DND-41 (cell line): ENCODE data around the gene DDX17.

Experiments
- ATAC-seq: fragments of 200-7000 bp; cut with Tn5 transposase; 3 replicates; pipeline ENCODE4 v1.9.1; 2021; ENCODE audit warnings: low read depth; ENCODE audit not compliant: insufficient read depth
- DNase-seq: peaks from one replicate; pipeline ENCODE4 v3.0.0-alpha.2; 2020
- H2AFZ ChIP-seq: 2 replicates; pipeline ENCODE4 v1.6.0; 2012; ENCODE audit warnings: low read depth, low read length
- H3K27ac ChIP-seq: 2 replicates; pipeline ENCODE4 v1.5.1; 2012; ENCODE audit warnings: low read length, inconsistent platforms
- H3K27me3 ChIP-seq: fragments of 200-600 bp; sonication (generic); 2 replicates; pipeline ENCODE4 v1.6.0; 2012; ENCODE audit warnings: low read length, mild to moderate bottlenecking, inconsistent platforms; ENCODE audit not compliant: insufficient read depth, poor library complexity
- H3K36me3 ChIP-seq: 2 replicates; pipeline ENCODE4 v1.5.1; 2012; ENCODE audit warnings: low read length, inconsistent platforms; ENCODE audit not compliant: insufficient read depth
- H3K4me1 ChIP-seq: 2 replicates; pipeline ENCODE4 v1.5.1; 2012; ENCODE audit warnings: mild to moderate bottlenecking, low read length; ENCODE audit not compliant: insufficient read depth
- H3K4me2 ChIP-seq: 2 replicates; pipeline ENCODE4 v1.6.0; 2012; ENCODE audit warnings: mild to moderate bottlenecking, moderate library complexity, low read length, inconsistent platforms; ENCODE audit not compliant: insufficient read depth
- H3K4me3 ChIP-seq, 2 experiments: fragments of 200-600 bp in 1 of 2; shearing (Covaris generic) in 1 of 2; 2 replicates each; pipeline ENCODE4 v1.5.1; 2012 to 2016; ENCODE audit warnings: inconsistent platforms in 2 of 2, low read length in 2 of 2, mild to moderate bottlenecking in 2 of 2, low read depth in 1 of 2, moderate library complexity in 1 of 2
- H3K79me2 ChIP-seq: 2 replicates; pipeline ENCODE4 v1.6.0; 2012; ENCODE audit warnings: low read length, inconsistent platforms; ENCODE audit not compliant: insufficient read depth
- H3K9ac ChIP-seq: 2 replicates; pipeline ENCODE4 v1.6.0; 2012; ENCODE audit warnings: low read depth, mild to moderate bottlenecking, inconsistent platforms, low read length, moderate library complexity
- H3K9me3 ChIP-seq: 2 replicates; pipeline ENCODE4 v1.5.1; 2012; ENCODE audit warnings: low read length, moderate library complexity, mild to moderate bottlenecking, inconsistent platforms; ENCODE audit not compliant: insufficient read depth, severe bottlenecking
- H4K20me1 ChIP-seq: 2 replicates; pipeline ENCODE4 v1.6.0; 2012; ENCODE audit warnings: low read length; ENCODE audit not compliant: insufficient read depth
- CTCF ChIP-seq: IDR thresholded peaks from 2 replicates; pipeline ENCODE4 v1.5.1; 2012; ENCODE audit warnings: borderline replicate concordance, low read length, moderate library complexity, mild to moderate bottlenecking; ENCODE audit not compliant: poor library complexity, severe bottlenecking; ENCODE audit errors: extremely low read depth
- EZH2 ChIP-seq: IDR thresholded peaks from 3 replicates; pipeline ENCODE4 v1.6.1; 2012; ENCODE audit warnings: borderline replicate concordance, low read depth, mild to moderate bottlenecking, moderate library complexity, low read length, inconsistent platforms; ENCODE audit not compliant: severe bottlenecking

DDX17 gene

GRCh38 chr22:38435010-38435409, 71.1 kb downstream of the DDX17 start:
- Histone ChIP-seq H3K4me1 (no peaks in the 10 kb centered on the region), H3K79me2 (no peaks in the 10 kb centered on the region), H4K20me1 (no peaks in the 10 kb centered on the region; the same call in 1 of the 2 replicates), H3K27ac (no peak overlapping the region), H3K4me3 (no peak overlapping the region), H3K9me3 (no peaks in the 10 kb centered on the region), H3K4me2 (no peak overlapping the region), H2AFZ (no peak overlapping the region), H3K36me3 (no peaks in the 10 kb centered on the region), H3K9ac (no peak overlapping the region), H3K27me3 (peaks cover 6% of the 10 kb centered on the region)
- TF ChIP-seq EZH2 (no peak), CTCF (no peak)
- no peak for ATAC-seq
- DNase-seq, result no peak

- no peak overlapping the region for H3K27ac ChIP-seq
- TF ChIP-seq CTCF, result no peak
- TF ChIP-seq EZH2, result no peak
- no peak overlapping the region for H3K9ac ChIP-seq
- H3K4me1 ChIP-seq, result no peaks in the 10 kb centered on the region
- no peak overlapping the region for H2AFZ ChIP-seq
- H3K4me3 ChIP-seq, result no peak overlapping the region
- no peaks in the 10 kb centered on the region for H3K79me2 ChIP-seq
- ATAC-seq (no peak), DNase-seq (no peak)
- peaks cover 6% of the 10 kb centered on the region for H3K27me3 ChIP-seq
- no peaks in the 10 kb centered on the region for H3K36me3 ChIP-seq
- no peaks in the 10 kb centered on the region; the same call in 1 of the 2 replicates for H4K20me1 ChIP-seq
- no peaks in the 10 kb centered on the region for H3K9me3 ChIP-seq
- no peak overlapping the region for H3K4me2 ChIP-seq
Observed at GRCh38 chr22:38433871-38434270, 72.2 kb downstream of the DDX17 start.
